CD4-positive, alpha-beta memory T cell (primary cell): ENCODE measurements around the gene NR0B2. TPM values are rescaled to one million over a fixed set of nuclear protein-coding genes. Genes with fewer than 3 reads are reported as not detected.
"Not testable (repeated sequence)": the region's sequence is repeated elsewhere in the genome, so short reads cannot be mapped to it uniquely, and the experiment has no call there.

Experiments
- CTCF ChIA-PET: fragments of 350-600 bp; sonication (Branson Sonifier 250); formaldehyde crosslinking; loops from one replicate; lab custom pipeline; 2021; ENCODE audit warnings: inconsistent platforms; ENCODE audit not compliant: partially characterized antibody; lab: Charles Lee
- POLR2A ChIA-PET: fragments of 350-600 bp; sonication (Branson Sonifier 250); formaldehyde crosslinking; loops from one replicate; lab custom pipeline; 2021; ENCODE audit not compliant: partially characterized antibody; lab: Charles Lee
- DNase-seq, 5 donors: peaks; one replicate each; pipeline versions ENCODE4 v3.0.0 to v3.0.0-alpha.2; 2020 to 2022; ENCODE audit warnings: mixed read lengths in 1 of 5
- H3K27ac ChIP-seq: one replicate; pipeline ENCODE4 v1.7.0; 2013; ENCODE audit warnings: low read depth, low read length
- H3K27me3 ChIP-seq: 2 replicates; pipeline ENCODE4 v1.7.0; 2013; ENCODE audit warnings: mild to moderate bottlenecking, low read length, moderate library complexity; ENCODE audit not compliant: insufficient read depth
- H3K36me3 ChIP-seq: 2 replicates; pipeline ENCODE4 v1.7.0; 2013; ENCODE audit warnings: mild to moderate bottlenecking, low read length, moderate library complexity; ENCODE audit not compliant: insufficient read depth
- H3K4me1 ChIP-seq: 2 replicates; pipeline ENCODE4 v1.7.0; 2013; ENCODE audit warnings: mild to moderate bottlenecking, low read length, moderate library complexity; ENCODE audit not compliant: insufficient read depth
- H3K4me3 ChIP-seq, 2 donors: one replicate each; pipeline ENCODE4 v1.7.0; 2013; ENCODE audit warnings: low read length in 2 of 2, mild to moderate bottlenecking in 1 of 2
- H3K9me3 ChIP-seq, 2 donors: one replicate each; pipeline ENCODE4 v1.7.0; 2013; ENCODE audit warnings: low read length in 2 of 2, control low read depth in 1 of 2; ENCODE audit not compliant: control insufficient read depth in 1 of 2
- H3K27ac Mint-ChIP-seq, 7 donors: one replicate each; pipeline ENCODE4 v1.8.0; 2020 to 2021; ENCODE audit warnings: mixed read lengths in 7 of 7, mild to moderate bottlenecking in 6 of 7, inconsistent platforms in 3 of 7, moderate library complexity in 3 of 7
- H3K27me3 Mint-ChIP-seq, 2 donors: one replicate each; pipeline ENCODE4 v1.8.0; 2020 to 2021; ENCODE audit warnings: mixed read lengths in 2 of 2
- H3K36me3 Mint-ChIP-seq, 2 donors: one replicate each; pipeline ENCODE4 v1.8.0; 2020 to 2021; ENCODE audit warnings: mixed read lengths in 2 of 2, inconsistent platforms in 1 of 2, mild to moderate bottlenecking in 1 of 2
- H3K4me1 Mint-ChIP-seq, 4 donors: one replicate each; pipeline ENCODE4 v1.8.0; 2020 to 2021; ENCODE audit warnings: mixed read lengths in 4 of 4, mild to moderate bottlenecking in 1 of 4
- H3K4me3 Mint-ChIP-seq, 8 donors: one replicate each; pipeline ENCODE4 v1.8.0; 2020 to 2021; ENCODE audit warnings: mixed read lengths in 8 of 8, mild to moderate bottlenecking in 7 of 8, moderate library complexity in 6 of 8, inconsistent platforms in 3 of 8
- H3K9me3 Mint-ChIP-seq, 8 donors: one replicate each; pipeline ENCODE4 v1.8.0; 2020 to 2021; ENCODE audit warnings: mixed read lengths in 8 of 8, mild to moderate bottlenecking in 5 of 8, inconsistent platforms in 3 of 8, moderate library complexity in 1 of 8
- intact Hi-C: fragments of 100-400 bp; cut with micrococcal nuclease; formaldehyde crosslinking; loops from one replicate; pipeline ENCODE4 v1.15.1; 2023
- polyA plus RNA-seq, 2 donors: library from polyadenylated mRNA; unstranded; fragments of 300-500 nt; fragmentation: Illumina TruSeq; gene quantifications; one replicate each; pipeline ENCODE4 v1.2.3, GENCODE V29; 2021
- total RNA-seq, 2 experiments: library from RNA; stranded (reverse); gene quantifications; one replicate each; pipeline ENCODE4 v1.2.3, GENCODE V29; 2021

NR0B2 gene
- total and polyA plus RNA-seq, 4 experiments from 2014 or later = not detected

DNA sequence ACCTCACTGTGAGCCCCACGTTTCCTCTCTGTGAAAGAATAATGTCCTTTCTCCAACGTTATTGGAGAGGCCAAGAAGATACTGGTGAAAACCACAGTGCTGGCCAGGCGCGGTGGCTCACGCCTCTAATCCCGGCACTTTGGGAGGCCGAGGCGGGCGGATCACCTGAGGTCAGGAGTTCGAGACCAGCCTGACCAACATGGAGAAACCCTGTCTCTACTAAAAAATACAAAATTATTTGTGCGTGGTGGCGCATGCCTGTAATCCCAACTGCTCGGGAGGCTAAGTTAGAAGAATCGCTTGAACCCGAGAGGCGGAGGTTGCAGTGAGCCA lies 34.9 kb upstream of the NR0B2 start:
- H3K27me3 ChIP-seq, H3K4me3 Mint-ChIP-seq, H3K27me3 Mint-ChIP-seq, H3K4me3 ChIP-seq, DNase-seq, H3K27ac Mint-ChIP-seq, H3K27ac ChIP-seq, intact Hi-C loops, H3K9me3 ChIP-seq, H3K4me1 Mint-ChIP-seq, H3K4me1 ChIP-seq, CTCF ChIA-PET, H3K9me3 Mint-ChIP-seq: not testable (repeated sequence)
- H3K36me3 ChIP-seq = peaks cover 14% of the 10 kb centered on the region
- H3K36me3 Mint-ChIP-seq = peaks cover 23 to 39% of the 10 kb centered on the region in 2 donors
- POLR2A ChIA-PET = interaction anchor here (1.2 kb wide), 1 partner anchor 49 kb away, joined by 3 read pairs; the partner anchor contains the start of gene GPATCH3

DNA sequence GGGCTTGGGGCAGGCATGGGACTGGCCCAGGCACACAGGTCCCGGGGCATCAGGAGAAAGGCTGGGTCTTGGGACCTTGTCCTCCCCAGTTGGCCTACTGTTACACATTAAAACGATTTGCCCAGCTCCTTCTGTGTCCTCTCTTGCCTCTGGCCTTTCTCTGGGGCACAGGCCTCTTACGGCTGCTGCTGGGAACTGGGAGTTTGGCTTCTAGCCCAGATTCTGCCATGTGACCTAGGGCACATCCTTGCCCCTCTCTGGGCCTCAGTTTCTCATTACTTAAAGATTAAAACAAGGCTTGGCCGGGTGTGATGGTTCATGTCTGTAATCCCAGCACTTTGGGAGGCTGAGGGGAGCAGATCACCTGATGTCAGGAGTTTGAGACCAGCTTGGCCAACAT lies 32.5 kb upstream of the NR0B2 start:
- ChIA-PET CTCF (no interaction called here), POLR2A (no interaction called here)
- H3K4me1 ChIP-seq = no peaks in the 10 kb centered on the region
- no peak overlapping the region for H3K27ac ChIP-seq
- intact Hi-C loops = no loop called here
- Mint-ChIP-seq H3K4me3 (no peak overlapping the region), H3K36me3 (peaks cover 32 to 48% of the 10 kb centered on the region in 2 donors), H3K27ac (no peak overlapping the region), H3K4me1 (no peaks in the 10 kb centered on the region), H3K27me3 (no peaks in the 10 kb centered on the region), H3K9me3 (no peaks in the 10 kb centered on the region)
- H3K4me3 ChIP-seq = no peak overlapping the region
- no peak for DNase-seq
- peaks cover 38% of the 10 kb centered on the region for H3K36me3 ChIP-seq
- H3K9me3 ChIP-seq = no peaks in the 10 kb centered on the region
- H3K27me3 ChIP-seq = no peaks in the 10 kb centered on the region

DNA sequence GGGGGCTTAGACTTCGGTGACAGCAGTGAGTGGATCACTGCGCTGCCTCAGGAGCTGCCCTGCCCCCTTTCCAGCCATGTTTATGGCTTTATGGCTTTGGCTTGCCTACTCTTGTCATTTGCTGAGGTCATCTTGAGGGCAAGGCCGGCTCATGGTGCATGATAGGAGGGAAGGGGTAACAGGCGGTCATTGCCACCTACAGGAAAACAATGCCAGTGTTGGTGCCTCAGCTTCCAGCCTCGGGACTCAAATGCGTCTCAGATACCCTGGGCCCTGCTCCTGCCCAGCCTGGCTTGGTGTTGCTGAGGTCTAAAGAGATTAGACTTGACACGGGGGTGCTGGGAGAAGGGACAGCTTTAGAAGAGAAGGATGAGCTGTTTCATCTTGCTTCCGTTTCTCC lies 32.0 kb upstream of the NR0B2 start:
- Histone ChIP-seq H3K27ac (no peak overlapping the region), H3K9me3 (no peaks in the 10 kb centered on the region), H3K36me3 (peaks cover 41% of the 10 kb centered on the region), H3K27me3 (no peaks in the 10 kb centered on the region), H3K4me1 (no peaks in the 10 kb centered on the region), H3K4me3 (no peak overlapping the region)
- no peaks in the 10 kb centered on the region for H3K27me3 Mint-ChIP-seq
- no peak overlapping the region for H3K27ac Mint-ChIP-seq
- no peak overlapping the region for H3K4me3 Mint-ChIP-seq
- no peaks in the 10 kb centered on the region for H3K9me3 Mint-ChIP-seq
- no peak for DNase-seq
- POLR2A ChIA-PET = no interaction called here
- no peaks in the 10 kb centered on the region for H3K4me1 Mint-ChIP-seq
- intact Hi-C loops = no loop called here
- H3K36me3 Mint-ChIP-seq = peaks cover 30 to 50% of the 10 kb centered on the region in 2 donors
- CTCF ChIA-PET = no interaction called here

DNA sequence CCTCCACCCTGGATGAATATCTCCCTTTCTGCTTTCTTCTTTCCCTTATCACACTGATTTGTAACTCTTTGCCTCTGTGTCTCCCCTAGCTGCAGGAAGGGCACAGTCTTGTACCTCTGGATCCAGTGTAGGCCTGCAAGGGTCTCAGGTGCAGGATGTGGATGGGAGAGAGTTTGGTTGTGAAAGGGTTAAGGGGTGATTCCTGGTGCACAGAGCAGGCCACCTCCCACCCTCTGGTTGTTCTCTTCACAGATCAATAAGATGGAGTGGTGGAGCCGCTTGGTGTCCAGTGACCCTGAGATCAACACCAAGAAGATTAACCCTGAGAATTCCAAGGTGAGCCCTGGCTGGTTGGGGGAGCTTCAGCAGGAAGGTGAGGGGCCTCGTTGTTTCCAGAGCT lies 31.4 kb upstream of the NR0B2 start:
- no peaks in the 10 kb centered on the region for H3K27me3 Mint-ChIP-seq
- no peak overlapping the region for H3K4me3 Mint-ChIP-seq
- H3K36me3 Mint-ChIP-seq = peaks cover 27 to 50% of the 10 kb centered on the region in 2 donors
- CTCF ChIA-PET = no interaction called here
- no peak for DNase-seq
- H3K27me3 ChIP-seq = no peaks in the 10 kb centered on the region
- H3K9me3 ChIP-seq = no peaks in the 10 kb centered on the region
- POLR2A ChIA-PET = no interaction called here
- peaks cover 41% of the 10 kb centered on the region for H3K36me3 ChIP-seq
- H3K9me3 Mint-ChIP-seq = no peaks in the 10 kb centered on the region
- H3K4me1 ChIP-seq = no peaks in the 10 kb centered on the region
- no peaks in the 10 kb centered on the region for H3K4me1 Mint-ChIP-seq
- no peak overlapping the region for H3K27ac Mint-ChIP-seq
- H3K27ac ChIP-seq = no peak overlapping the region
- intact Hi-C loops = no loop called here
- H3K4me3 ChIP-seq = no peak overlapping the region

DNA sequence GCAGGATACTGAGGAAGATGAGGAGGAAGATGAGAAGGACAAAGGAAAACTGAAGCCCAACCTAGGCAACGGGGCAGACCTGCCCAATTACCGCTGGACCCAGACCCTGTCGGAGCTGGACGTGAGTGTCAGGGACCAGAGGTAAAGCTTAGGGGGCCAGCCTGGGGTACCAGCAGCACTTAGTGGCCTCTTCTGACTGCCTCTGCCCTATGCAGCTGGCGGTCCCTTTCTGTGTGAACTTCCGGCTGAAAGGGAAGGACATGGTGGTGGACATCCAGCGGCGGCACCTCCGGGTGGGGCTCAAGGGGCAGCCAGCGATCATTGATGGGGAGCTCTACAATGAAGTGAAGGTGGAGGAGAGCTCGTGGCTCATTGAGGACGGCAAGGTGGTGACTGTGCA lies 28.9 kb upstream of the NR0B2 start:
- H3K36me3 ChIP-seq = peaks cover 41% of the 10 kb centered on the region
- peaks cover 0 to 10% (median 1%) of the 10 kb centered on the region in 4 donors for H3K4me1 Mint-ChIP-seq
- H3K9me3 Mint-ChIP-seq = no peaks in the 10 kb centered on the region
- H3K4me3 Mint-ChIP-seq = no peak overlapping the region
- CTCF ChIA-PET = no interaction called here
- no peaks in the 10 kb centered on the region for H3K9me3 ChIP-seq
- peaks cover 25 to 47% of the 10 kb centered on the region in 2 donors for H3K36me3 Mint-ChIP-seq
- POLR2A ChIA-PET = no interaction called here
- intact Hi-C loops = no loop called here
- no peaks in the 10 kb centered on the region for H3K27me3 Mint-ChIP-seq
- H3K27ac Mint-ChIP-seq = peak overlapping the region in 1 of 7 donors; percentile 48
- H3K27ac ChIP-seq = no peak overlapping the region
- H3K4me1 ChIP-seq = no peaks in the 10 kb centered on the region
- H3K27me3 ChIP-seq = no peaks in the 10 kb centered on the region
- no peak overlapping the region for H3K4me3 ChIP-seq
- no peak for DNase-seq

DNA sequence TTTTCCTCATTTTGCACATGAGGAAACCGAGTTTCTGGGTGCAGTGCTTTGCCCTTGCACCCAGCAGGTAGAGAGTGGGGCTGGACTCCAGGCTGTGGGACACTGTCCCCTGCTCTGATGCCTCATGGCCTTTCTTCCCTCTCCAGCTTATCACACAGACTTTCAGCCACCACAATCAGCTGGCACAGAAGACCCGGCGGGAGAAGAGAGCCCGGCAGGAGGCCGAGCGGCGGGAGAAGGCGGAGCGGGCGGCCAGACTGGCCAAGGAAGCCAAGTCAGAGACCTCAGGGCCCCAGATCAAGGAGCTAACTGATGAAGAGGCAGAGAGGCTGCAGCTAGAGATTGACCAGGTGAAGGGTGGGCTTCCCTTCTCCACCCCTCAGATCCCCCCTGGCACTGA lies 27.5 kb upstream of the NR0B2 start:
- intact Hi-C loops = no loop called here
- Mint-ChIP-seq H3K4me1 (peaks cover 0 to 10% (median 1%) of the 10 kb centered on the region in 4 donors), H3K4me3 (no peak overlapping the region), H3K27me3 (no peaks in the 10 kb centered on the region), H3K9me3 (no peaks in the 10 kb centered on the region), H3K27ac (no peak overlapping the region), H3K36me3 (peaks cover 25 to 50% of the 10 kb centered on the region in 2 donors)
- no peak for DNase-seq
- Histone ChIP-seq H3K9me3 (no peaks in the 10 kb centered on the region), H3K27me3 (no peaks in the 10 kb centered on the region), H3K36me3 (peaks cover 41% of the 10 kb centered on the region), H3K4me1 (no peaks in the 10 kb centered on the region), H3K27ac (no peak overlapping the region), H3K4me3 (no peak overlapping the region)
- ChIA-PET POLR2A (interaction anchor here (1.0 kb wide), 1 partner anchor 17 kb away, joined by 3 read pairs; no protein-coding TSS in a partner anchor), CTCF (no interaction called here)

DNA sequence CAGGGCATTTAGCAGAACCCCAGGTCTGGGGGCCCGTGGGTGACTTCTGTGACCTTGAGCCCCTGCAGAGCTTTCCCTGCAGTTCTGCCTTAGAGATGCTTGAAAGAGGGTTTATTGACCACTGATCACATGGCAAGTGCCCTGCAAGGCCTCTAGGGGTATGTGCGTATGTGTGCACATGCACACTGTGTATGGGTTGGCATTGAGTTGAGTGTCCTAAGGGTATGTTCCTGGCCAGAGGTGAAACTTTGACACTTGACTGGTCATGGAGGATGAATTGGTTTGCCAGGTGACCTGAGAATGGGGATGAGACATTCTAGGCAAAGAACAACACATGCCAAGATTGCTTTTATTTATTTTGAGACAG lies 24.9 kb upstream of the NR0B2 start:
- H3K4me3 ChIP-seq = no peak overlapping the region
- no peak overlapping the region for H3K27ac ChIP-seq
- no peaks in the 10 kb centered on the region for H3K27me3 ChIP-seq
- Mint-ChIP-seq H3K27me3 (no peaks in the 10 kb centered on the region), H3K9me3 (no peaks in the 10 kb centered on the region), H3K4me1 (peaks cover 0 to 10% (median 1%) of the 10 kb centered on the region in 4 donors), H3K4me3 (no peak overlapping the region), H3K27ac (peak overlapping the region in 1 of 7 donors; percentile 53), H3K36me3 (peaks cover 22 to 48% of the 10 kb centered on the region in 2 donors)
- H3K4me1 ChIP-seq = no peaks in the 10 kb centered on the region
- ChIA-PET CTCF (interaction anchor here (0.9 kb wide), 1 partner anchor 22 kb away, joined by 3 read pairs; the partner anchor contains the start of gene KDF1), POLR2A (no interaction called here)
- DNase-seq = no peak
- peaks cover 30% of the 10 kb centered on the region for H3K36me3 ChIP-seq
- intact Hi-C loops = no loop called here
- no peaks in the 10 kb centered on the region for H3K9me3 ChIP-seq
